Heart left ventricle (tissue), 16 donors: Measurements from ENCODE around the gene MYH11. TPM values are rescaled to one million over a fixed set of nuclear protein-coding genes. Genes with fewer than 3 reads are reported as not detected.

Experiments used
- ATAC-seq, 4 donors: fragments of 200-7000 bp; cut with Tn5 transposase; one replicate each; pipeline ENCODE4 v1.9.1; 2020 to 2022; ENCODE audit warnings: moderate library complexity in 4 of 4, mild to moderate bottlenecking in 3 of 4, moderate number of reproducible peaks in 1 of 4
- DNase-seq, 5 donors: peaks; one replicate each; pipeline ENCODE4 v3.0.0-alpha.2; 2020
- H3K27ac ChIP-seq, 12 donors: fragments of 200-600 bp; sonication (generic) in 4 of 12; one replicate each; pipeline versions ENCODE4 v1.5.0 to v1.8.0; 2016 to 2022; ENCODE audit warnings: mild to moderate bottlenecking in 2 of 12
- H3K27me3 ChIP-seq, 9 donors: fragments of 200-600 bp; sonication (generic) in 2 of 9; one replicate each; pipeline versions ENCODE4 v1.5.1 to v1.8.0; 2016 to 2022; ENCODE audit warnings: mild to moderate bottlenecking in 3 of 9
- H3K36me3 ChIP-seq, 9 donors: fragments of 200-600 bp; sonication (generic) in 2 of 9; one replicate each; pipeline versions ENCODE4 v1.5.0 to v1.8.0; 2018 to 2022; ENCODE audit warnings: mild to moderate bottlenecking in 2 of 9
- H3K4me1 ChIP-seq, 12 donors: fragments of 200-600 bp; sonication (generic) in 4 of 12; one replicate each; pipeline versions ENCODE4 v1.5.0 to v1.8.0; 2016 to 2022; ENCODE audit warnings: mild to moderate bottlenecking in 3 of 12
- H3K4me3 ChIP-seq, 12 donors: fragments of 200-600 bp; sonication (generic) in 4 of 12; one replicate each; pipeline versions ENCODE4 v1.5.0 to v1.8.0; 2017 to 2022; ENCODE audit warnings: mild to moderate bottlenecking in 9 of 12, moderate library complexity in 4 of 12
- H3K9me3 ChIP-seq, 12 donors: fragments of 200-600 bp; sonication (generic) in 4 of 12; one replicate each; pipeline versions ENCODE4 v1.5.0 to v1.8.0; 2016 to 2022; ENCODE audit warnings: mild to moderate bottlenecking in 1 of 12
- CTCF ChIP-seq, 12 donors: fragments of 200-600 bp; sonication (generic) in 4 of 12; IDR thresholded peaks; one replicate each; pipeline versions ENCODE4 v1.5.0 to v1.8.0; 2018 to 2022; ENCODE audit warnings: antibody characterized with exemption in 12 of 12, mild to moderate bottlenecking in 5 of 12
- POLR2A ChIP-seq, 2 donors: fragments of 450-650 bp; IDR thresholded peaks; one replicate each; pipeline ENCODE4 v1.6.1; 2017; ENCODE audit warnings: antibody characterized with exemption in 2 of 2, mild to moderate bottlenecking in 2 of 2, moderate library complexity in 2 of 2
- WGBS, 4 donors: extraction: QIAGEN DNeasy Blood & Tissue Kit in 2 of 4; methylation state at CpG; one replicate each; pipeline versions ENCODE4 v1.1.5 to v1.1.7; 2013 to 2018; 5-methylcytosine and 5-hydroxymethylcytosine counted together
- intact Hi-C, 10 donors: fragments of 100-400 bp; cut with DNase I; formaldehyde crosslinking; loops; one replicate each; pipeline versions ENCODE4 v1.11.1 to v1.14.2; 2022
- polyA plus RNA-seq, 2 donors: library from polyadenylated mRNA; stranded (reverse); fragments of 200-250 nt; gene quantifications; one replicate each; pipeline ENCODE4 v1.2.3, GENCODE V29; 2013
- total RNA-seq, 9 donors: library from RNA; depleted of rRNA in 2 of 9; stranded (reverse); fragments of >200 nt in 2 of 9; fragmentation: NEBNext Ultra II Directional in 3 of 9; extraction: Animal tissue kit (Norgen Biotek cat#: 25700) in 3 of 9; gene quantifications; one replicate each; pipeline versions ENCODE4 v1.1.0 to v1.2.4, GENCODE V29; 2016 to 2023
- donor health status: ischemic (EF 13 %, LVEDD 7.1; RV severe dilation, severe dysfunction).
- donor health status: healthy with polysubstance abuse.
- donor health status: DM: no; HTN: yes; CAD: no.
- donor health status: DM: no; HTN: no; CAD: no.
- donor health status: ischemic (EF 25% LVEDD 6.9; RV normal size, moderate dysfunction).
- donor health status: ischemic (EF 25% LVEDD 5.7; RV mildly dilated, moderate dysfunction).
- donor health status: healthy.
- donor health status: DM: yes; HTN: yes; CAD: no.
- donor health status: ischemic (EF 35%, LVEDD 5.7; RV mildly dilated, moderate dysfunction).
- donor health status: nonischemic (EF 11% LVEDD 7.7; RV severe dilation, severe dysfunction).
- donor health status: DM: yes; HTN: yes; CAD: no.
- donor health status: PGD.
- donor health status: ischemic (EF 29% LVEDD 5.4; RV normal size, mild dysfunction).
- donor health status: nonischemic (EF 23%, LVEDD 6.1; RV moderate dilation, normal function).

The MYH11 gene
- total and polyA plus RNA-seq, 11 donors = 9.8 to 71.9 (median 26.5) TPM

- Histone ChIP-seq H3K4me3 (no peak overlapping the region), H3K9me3 (no peaks in the 10 kb centered on the region), H3K27me3 (peaks cover 0 to 4% (median 0%) of the 10 kb centered on the region in 9 donors), H3K27ac (peak overlapping the region in 1 of 12 donors; percentile 39), H3K4me1 (no peaks in the 10 kb centered on the region), H3K36me3 (no peaks in the 10 kb centered on the region)
- intact Hi-C loops = loop anchor here in 2 of 10 donors (5.0 to 10.0 kb wide), 2 partner anchors 41 to 54 kb away; no protein-coding TSS in a partner anchor
- WGBS, 4 donors = 92 to 95% (median 94%) methylated on average over 7 of the region's 7 CpGs
- ATAC-seq (no peak), DNase-seq (no peak)
- TF ChIP-seq CTCF (IDR thresholded peaks at IDR 0.05) (no peak), POLR2A (IDR thresholded peaks at IDR 0.05) (no peak)
Measured at GRCh38 chr16:15780805-15781204, 76.0 kb downstream of the MYH11 start.

GRCh38 chr16:15779664-15780351 lies 77.0 kb downstream of the MYH11 start:
- Histone ChIP-seq H3K27me3 (peaks cover 0 to 4% (median 0%) of the 10 kb centered on the region in 9 donors), H3K36me3 (no peaks in the 10 kb centered on the region), H3K4me1 (no peaks in the 10 kb centered on the region), H3K27ac (peak overlapping the region in 1 of 12 donors; percentile 39), H3K9me3 (no peaks in the 10 kb centered on the region), H3K4me3 (no peak overlapping the region)
- ATAC-seq (no peak), DNase-seq (no peak)
- WGBS, 4 donors = 88 to 93% (median 90%) methylated on average over 7 to 8 of the region's 8 CpGs
- TF ChIP-seq POLR2A (IDR thresholded peaks at IDR 0.05) (no peak), CTCF (IDR thresholded peaks at IDR 0.05) (no peak)
- intact Hi-C loops = loop anchor here in 3 of 10 donors (5.0 to 10.0 kb wide), 3 partner anchors 42 to 415 kb away; no protein-coding TSS in a partner anchor

- Histone ChIP-seq H3K36me3 (no peaks in the 10 kb centered on the region), H3K27ac (peak overlapping the region in 1 of 12 donors; percentile 39), H3K27me3 (peaks cover 0 to 4% (median 0%) of the 10 kb centered on the region in 9 donors), H3K4me1 (no peaks in the 10 kb centered on the region), H3K4me3 (no peak overlapping the region), H3K9me3 (no peaks in the 10 kb centered on the region)
- 82 to 91% (median 89%) methylated on average over 6 of the region's 6 CpGs for WGBS, 4 donors
- intact Hi-C loops = loop anchor here in 1 of 10 donors (10.0 kb wide), 1 partner anchor 416 kb away; no protein-coding TSS in a partner anchor
- TF ChIP-seq CTCF (IDR thresholded peaks at IDR 0.05) (no peak), POLR2A (IDR thresholded peaks at IDR 0.05) (no peak)
- no peak for ATAC-seq
- DNase-seq = no peak
Measured at GRCh38 chr16:15778999-15779614, 77.7 kb downstream of the MYH11 start.

GRCh38 chr16:15778204-15778743 lies 78.6 kb downstream of the MYH11 start:
- H3K36me3 ChIP-seq = no peaks in the 10 kb centered on the region
- H3K9me3 ChIP-seq = no peaks in the 10 kb centered on the region
- intact Hi-C loops = loop anchor here in 1 of 10 donors (10.0 kb wide), 1 partner anchor 417 kb away; no protein-coding TSS in a partner anchor
- no peaks in the 10 kb centered on the region for H3K4me1 ChIP-seq
- H3K27me3 ChIP-seq = peaks cover 0 to 4% (median 0%) of the 10 kb centered on the region in 9 donors
- no peak overlapping the region for H3K4me3 ChIP-seq
- DNase-seq (no peak), ATAC-seq (no peak)
- 80 to 87% (median 84%) methylated on average over 8 of the region's 8 CpGs for WGBS, 4 donors
- no peak for TF ChIP-seq CTCF (IDR thresholded peaks at IDR 0.05)
- TF ChIP-seq POLR2A (IDR thresholded peaks at IDR 0.05) = no peak
- peak overlapping the region in 1 of 12 donors; percentile 39 for H3K27ac ChIP-seq
